Measurements from ENCODE around the gene ANKS1A.
"Not testable (repeated sequence)": the region's sequence is repeated elsewhere in the genome, so short reads cannot be mapped to it uniquely, and the experiment has no call there.

Gene ANKS1A

DNA sequence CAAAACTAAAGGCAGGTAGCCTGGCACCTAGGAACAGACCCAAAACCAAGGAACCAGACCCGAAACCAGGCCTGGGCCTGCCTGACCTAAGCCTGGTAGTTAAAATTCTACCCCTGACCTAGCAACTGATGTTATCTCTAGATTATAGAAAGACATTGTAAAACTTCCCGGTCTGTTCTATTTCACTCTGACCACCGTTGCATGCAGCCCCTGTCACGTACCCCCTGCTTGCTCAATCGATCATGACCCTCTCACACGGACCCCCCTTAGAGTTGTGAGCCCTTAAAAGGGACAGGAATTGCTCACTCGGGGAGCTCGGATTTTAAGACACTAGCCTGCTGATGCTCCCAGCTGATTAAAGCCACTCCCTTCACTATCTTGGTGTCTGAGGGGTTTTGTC is 109.4 kb downstream of the ANKS1A start:
- not testable (repeated sequence) for H2BK12ac ChIP-seq (ENCODE audit: low read length); DNase-seq; H4K91ac ChIP-seq (ENCODE audit: low read depth, low read length); H3K4me2 ChIP-seq (ENCODE audit: low read length); H3K79me2 ChIP-seq (ENCODE audit: control insufficient read depth, insufficient read depth, low read length, poor library complexity); H3K23ac ChIP-seq (ENCODE audit: low read length); H3K9me3 ChIP-seq (ENCODE audit: insufficient read depth, low read depth, low read length); H2BK120ac ChIP-seq (ENCODE audit: insufficient read depth, low read length, poor library complexity); H4K12ac ChIP-seq (ENCODE audit: low read depth, low read length); H2AFZ ChIP-seq (ENCODE audit: insufficient read depth, low read length, poor library complexity); H4K8ac ChIP-seq (ENCODE audit: low read depth, low read length); H2BK5ac ChIP-seq (ENCODE audit: low read depth, low read length, poor library complexity); H2AK5ac ChIP-seq (ENCODE audit: low read length); H3K18ac ChIP-seq (ENCODE audit: low read length); H3K4me3 ChIP-seq (ENCODE audit: low read depth, low read length); H3K14ac ChIP-seq (ENCODE audit: low read length); H3K27me3 ChIP-seq (ENCODE audit: insufficient read depth, low read length); H3K4ac ChIP-seq (ENCODE audit: low read depth, low read length); H3K36me3 ChIP-seq (ENCODE audit: control insufficient read depth in 1 of 2, insufficient read depth in 2 of 2, low read length in 2 of 2); H3K9ac ChIP-seq (ENCODE audit: low read length)
- WGBS (ENCODE audit: extremely low coverage, insufficient coverage, insufficient read length): no CpG with 5 or more reads among the region's 8 CpGs
- Histone ChIP-seq H3K79me1 (ENCODE audit: low read length) (peaks cover 25% of the 10 kb centered on the region), H3K4me1 (ENCODE audit: control insufficient read depth in 1 of 2, insufficient read depth in 2 of 2, low read length in 2 of 2) (peaks cover 12 to 18% of the 10 kb centered on the region in 2 experiments), H3K27ac (ENCODE audit: low read depth, low read length) (peak overlapping the region; percentile 96)

GRCh38 chr6:34999153-34999552 is 110.1 kb downstream of the ANKS1A start:
- Histone ChIP-seq H4K91ac (ENCODE audit: low read depth, low read length) (peak overlapping the region; percentile 89), H3K9ac (ENCODE audit: low read length) (peak overlapping the region; percentile 70), H3K4me1 (ENCODE audit: control insufficient read depth in 1 of 2, insufficient read depth in 2 of 2, low read length in 2 of 2) (peaks cover 12 to 18% of the 10 kb centered on the region in 2 experiments), H2BK5ac (ENCODE audit: low read depth, low read length, poor library complexity) (peak overlapping the region; percentile 97), H3K27ac (ENCODE audit: low read depth, low read length) (peak overlapping the region; percentile 96), H3K4ac (ENCODE audit: low read depth, low read length) (peak overlapping the region; percentile 80), H2BK12ac (ENCODE audit: low read length) (peak overlapping the region; percentile 85), H3K79me1 (ENCODE audit: low read length) (peaks cover 25% of the 10 kb centered on the region), H3K4me2 (ENCODE audit: low read length) (peak overlapping the region; percentile 67), H3K4me3 (ENCODE audit: low read depth, low read length) (peak overlapping the region; percentile 77), H3K18ac (ENCODE audit: low read length) (peak overlapping the region; percentile 93), H2BK120ac (ENCODE audit: insufficient read depth, low read length, poor library complexity) (peak overlapping the region; percentile 86), H3K14ac (ENCODE audit: low read length) (peak overlapping the region; percentile 90), H2AK5ac (ENCODE audit: low read length) (peak overlapping the region; percentile 46), H4K8ac (ENCODE audit: low read depth, low read length) (peak overlapping the region; percentile 85)
- peak in 1 of 2 donors; percentile 69 for DNase-seq
- H3K23ac ChIP-seq (ENCODE audit: low read length); H4K12ac ChIP-seq (ENCODE audit: low read depth, low read length); H3K27me3 ChIP-seq (ENCODE audit: insufficient read depth, low read length); H3K9me3 ChIP-seq (ENCODE audit: insufficient read depth, low read depth, low read length); H2AFZ ChIP-seq (ENCODE audit: insufficient read depth, low read length, poor library complexity); H3K36me3 ChIP-seq (ENCODE audit: control insufficient read depth in 1 of 2, insufficient read depth in 2 of 2, low read length in 2 of 2); H3K79me2 ChIP-seq (ENCODE audit: control insufficient read depth, insufficient read depth, low read length, poor library complexity): not testable (repeated sequence)
- WGBS (ENCODE audit: extremely low coverage, insufficient coverage, insufficient read length): no CpG with 5 or more reads among the region's 7 CpGs

DNA sequence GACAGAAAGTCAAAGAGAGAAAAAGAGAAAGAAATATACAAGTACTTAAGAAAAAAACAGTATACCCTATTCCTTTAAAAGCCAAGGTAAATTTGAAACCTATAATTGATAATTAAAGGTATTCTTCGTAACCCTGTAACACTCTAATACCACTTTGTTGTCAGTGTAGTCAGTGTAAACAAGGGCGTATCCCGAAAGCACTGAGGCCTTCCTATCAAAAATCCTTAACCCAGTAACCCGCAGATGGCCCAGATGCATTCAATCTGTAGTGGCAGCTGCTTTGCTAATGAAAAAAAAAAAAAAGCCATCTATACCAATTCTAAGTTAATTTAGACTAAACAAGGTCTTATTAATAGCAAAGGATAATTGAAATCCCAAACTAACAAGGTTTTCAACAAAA is 110.9 kb downstream of the ANKS1A start:
- not testable (repeated sequence) for H4K91ac ChIP-seq (ENCODE audit: low read depth, low read length); H3K23ac ChIP-seq (ENCODE audit: low read length); H3K18ac ChIP-seq (ENCODE audit: low read length); H2AK5ac ChIP-seq (ENCODE audit: low read length); H2BK120ac ChIP-seq (ENCODE audit: insufficient read depth, low read length, poor library complexity); H2BK5ac ChIP-seq (ENCODE audit: low read depth, low read length, poor library complexity); H3K4me3 ChIP-seq (ENCODE audit: low read depth, low read length); H4K8ac ChIP-seq (ENCODE audit: low read depth, low read length); H2AFZ ChIP-seq (ENCODE audit: insufficient read depth, low read length, poor library complexity); H3K4ac ChIP-seq (ENCODE audit: low read depth, low read length); H3K36me3 ChIP-seq (ENCODE audit: control insufficient read depth in 1 of 2, insufficient read depth in 2 of 2, low read length in 2 of 2); H2BK12ac ChIP-seq (ENCODE audit: low read length); H4K12ac ChIP-seq (ENCODE audit: low read depth, low read length); H3K9ac ChIP-seq (ENCODE audit: low read length); H3K9me3 ChIP-seq (ENCODE audit: insufficient read depth, low read depth, low read length); H3K14ac ChIP-seq (ENCODE audit: low read length); H3K27me3 ChIP-seq (ENCODE audit: insufficient read depth, low read length)
- H3K4me2 ChIP-seq (ENCODE audit: low read length): peak overlapping the region; percentile 62
- peak overlapping the region; percentile 93 for H3K27ac ChIP-seq (ENCODE audit: low read depth, low read length)
- WGBS (ENCODE audit: extremely low coverage, insufficient coverage, insufficient read length): no CpG with 5 or more reads among the region's 4 CpGs
- H3K79me1 ChIP-seq (ENCODE audit: low read length): peaks cover 22% of the 10 kb centered on the region
- peaks cover 10% of the 10 kb centered on the region for H3K79me2 ChIP-seq (ENCODE audit: control insufficient read depth, insufficient read depth, low read length, poor library complexity)
- H3K4me1 ChIP-seq (ENCODE audit: control insufficient read depth in 1 of 2, insufficient read depth in 2 of 2, low read length in 2 of 2): peaks cover 6 to 12% of the 10 kb centered on the region in 2 experiments
- peak in 1 of 2 donors; percentile 30 for DNase-seq

DNA sequence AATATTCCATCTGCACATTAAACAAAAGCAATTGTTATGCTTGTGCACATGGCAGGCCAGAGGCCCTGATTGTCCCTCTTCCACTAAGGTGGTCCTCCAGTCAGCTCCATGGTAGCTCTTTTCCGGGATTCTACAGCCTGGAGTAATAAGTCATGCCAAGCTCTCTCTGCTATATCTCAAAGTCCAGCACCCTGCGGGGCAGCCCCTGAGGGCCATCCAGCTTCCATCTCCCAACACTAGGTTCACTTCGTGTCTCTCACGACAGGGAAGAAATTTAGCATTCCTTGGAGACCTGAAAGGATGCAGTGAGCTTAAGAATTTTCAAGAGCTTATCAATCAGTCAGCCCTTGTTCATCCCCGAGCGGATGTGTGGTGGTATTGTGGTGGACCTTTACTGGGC is 112.3 kb downstream of the ANKS1A start:
- not testable (repeated sequence) for H2BK120ac ChIP-seq (ENCODE audit: insufficient read depth, low read length, poor library complexity); H2AK5ac ChIP-seq (ENCODE audit: low read length); H2BK5ac ChIP-seq (ENCODE audit: low read depth, low read length, poor library complexity); DNase-seq; H2BK12ac ChIP-seq (ENCODE audit: low read length); H3K14ac ChIP-seq (ENCODE audit: low read length); H3K18ac ChIP-seq (ENCODE audit: low read length); H3K23ac ChIP-seq (ENCODE audit: low read length); H4K12ac ChIP-seq (ENCODE audit: low read depth, low read length); H2AFZ ChIP-seq (ENCODE audit: insufficient read depth, low read length, poor library complexity); H3K9me3 ChIP-seq (ENCODE audit: insufficient read depth, low read depth, low read length); H3K4ac ChIP-seq (ENCODE audit: low read depth, low read length); H3K9ac ChIP-seq (ENCODE audit: low read length); H4K8ac ChIP-seq (ENCODE audit: low read depth, low read length); H3K36me3 ChIP-seq (ENCODE audit: control insufficient read depth in 1 of 2, insufficient read depth in 2 of 2, low read length in 2 of 2); H3K27me3 ChIP-seq (ENCODE audit: insufficient read depth, low read length)
- WGBS (ENCODE audit: extremely low coverage, insufficient coverage, insufficient read length): no CpG with 5 or more reads among the region's 6 CpGs
- peak overlapping the region; percentile 46 for H3K4me3 ChIP-seq (ENCODE audit: low read depth, low read length)
- H3K79me1 ChIP-seq (ENCODE audit: low read length): peaks cover 21% of the 10 kb centered on the region
- H3K79me2 ChIP-seq (ENCODE audit: control insufficient read depth, insufficient read depth, low read length, poor library complexity): peaks cover 10% of the 10 kb centered on the region
- peak overlapping the region; percentile 38 for H3K4me2 ChIP-seq (ENCODE audit: low read length)
- peak overlapping the region; percentile 67 for H3K27ac ChIP-seq (ENCODE audit: low read depth, low read length)
- peak overlapping the region; percentile 5 for H4K91ac ChIP-seq (ENCODE audit: low read depth, low read length)
- H3K4me1 ChIP-seq (ENCODE audit: control insufficient read depth in 1 of 2, insufficient read depth in 2 of 2, low read length in 2 of 2): peaks cover 7 to 11% of the 10 kb centered on the region in 2 experiments

Data from trophoblast cell (in vitro differentiated cells and primary cell).